ENCODE measurements around the gene KIRREL3. TPM values are rescaled to one million over a fixed set of nuclear protein-coding genes. Genes with fewer than 3 reads are reported as not detected.

KIRREL3 gene
- total RNA-seq, 1 donor from 2014 or later: 0.38 TPM

DNA sequence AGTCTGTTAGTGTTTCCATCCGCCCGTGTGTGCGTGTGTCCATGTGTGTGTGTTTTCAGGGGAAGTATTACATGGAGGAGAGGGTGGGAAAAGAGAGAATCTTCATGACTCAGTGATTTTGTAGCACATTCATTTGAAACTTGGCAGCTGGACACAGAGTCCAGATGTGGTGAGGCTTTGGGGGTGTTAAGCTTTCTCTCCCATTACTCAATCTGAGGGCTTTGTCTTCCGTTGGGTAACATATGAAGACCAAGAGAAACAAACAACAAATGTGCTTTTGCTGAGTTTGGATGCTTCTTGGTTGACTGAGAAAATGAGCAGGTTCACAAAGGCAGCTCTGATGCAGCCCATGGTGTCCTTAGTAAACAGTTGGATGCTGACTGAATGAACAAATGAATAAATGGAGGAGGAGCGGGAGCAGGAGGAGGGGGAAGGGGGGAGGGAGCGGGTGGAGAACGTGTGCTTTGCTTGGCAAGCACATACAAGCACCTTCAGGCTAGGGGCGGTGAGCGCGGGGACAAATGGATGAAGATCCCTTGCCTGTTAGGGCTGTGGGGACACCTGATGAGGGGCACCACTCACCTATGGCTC is 540.8 kb downstream of the KIRREL3 start:
- Mint-ChIP-seq H3K36me3 (ENCODE audit: low read depth, unreplicated experiment) (no peaks in the 10 kb centered on the region), H3K4me1 (ENCODE audit: unreplicated experiment) (no peaks in the 10 kb centered on the region), H3K27me3 (ENCODE audit: unreplicated experiment) (peaks cover 6% of the 10 kb centered on the region), H3K27ac (ENCODE audit: unreplicated experiment) (no peak overlapping the region), H3K4me3 (ENCODE audit: unreplicated experiment) (no peak overlapping the region), H3K9me3 (ENCODE audit: unreplicated experiment) (no peaks in the 10 kb centered on the region)
- TF ChIP-seq, protein P1, sequence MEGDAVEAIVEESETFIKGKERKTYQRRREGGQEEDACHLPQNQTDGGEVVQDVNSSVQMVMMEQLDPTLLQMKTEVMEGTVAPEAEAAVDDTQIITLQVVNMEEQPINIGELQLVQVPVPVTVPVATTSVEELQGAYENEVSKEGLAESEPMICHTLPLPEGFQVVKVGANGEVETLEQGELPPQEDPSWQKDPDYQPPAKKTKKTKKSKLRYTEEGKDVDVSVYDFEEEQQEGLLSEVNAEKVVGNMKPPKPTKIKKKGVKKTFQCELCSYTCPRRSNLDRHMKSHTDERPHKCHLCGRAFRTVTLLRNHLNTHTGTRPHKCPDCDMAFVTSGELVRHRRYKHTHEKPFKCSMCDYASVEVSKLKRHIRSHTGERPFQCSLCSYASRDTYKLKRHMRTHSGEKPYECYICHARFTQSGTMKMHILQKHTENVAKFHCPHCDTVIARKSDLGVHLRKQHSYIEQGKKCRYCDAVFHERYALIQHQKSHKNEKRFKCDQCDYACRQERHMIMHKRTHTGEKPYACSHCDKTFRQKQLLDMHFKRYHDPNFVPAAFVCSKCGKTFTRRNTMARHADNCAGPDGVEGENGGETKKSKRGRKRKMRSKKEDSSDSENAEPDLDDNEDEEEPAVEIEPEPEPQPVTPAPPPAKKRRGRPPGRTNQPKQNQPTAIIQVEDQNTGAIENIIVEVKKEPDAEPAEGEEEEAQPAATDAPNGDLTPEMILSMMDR (IDR thresholded peaks at IDR 0.05; ENCODE audit: unreplicated experiment): no peak
- DNase-seq (ENCODE audit: low spot score): no peak

- Mint-ChIP-seq H3K27ac (ENCODE audit: unreplicated experiment) (no peak overlapping the region), H3K4me1 (ENCODE audit: unreplicated experiment) (no peaks in the 10 kb centered on the region), H3K36me3 (ENCODE audit: low read depth, unreplicated experiment) (no peaks in the 10 kb centered on the region), H3K4me3 (ENCODE audit: unreplicated experiment) (no peak overlapping the region), H3K9me3 (ENCODE audit: unreplicated experiment) (no peaks in the 10 kb centered on the region), H3K27me3 (ENCODE audit: unreplicated experiment) (peaks cover 6% of the 10 kb centered on the region)
- DNase-seq (ENCODE audit: low spot score): no peak
- TF ChIP-seq, protein P1 (IDR thresholded peaks at IDR 0.05; ENCODE audit: unreplicated experiment): no peak
These were observed 542.8 kb downstream of the KIRREL3 start for GRCh38 chr11:126457817-126458216.

DNA sequence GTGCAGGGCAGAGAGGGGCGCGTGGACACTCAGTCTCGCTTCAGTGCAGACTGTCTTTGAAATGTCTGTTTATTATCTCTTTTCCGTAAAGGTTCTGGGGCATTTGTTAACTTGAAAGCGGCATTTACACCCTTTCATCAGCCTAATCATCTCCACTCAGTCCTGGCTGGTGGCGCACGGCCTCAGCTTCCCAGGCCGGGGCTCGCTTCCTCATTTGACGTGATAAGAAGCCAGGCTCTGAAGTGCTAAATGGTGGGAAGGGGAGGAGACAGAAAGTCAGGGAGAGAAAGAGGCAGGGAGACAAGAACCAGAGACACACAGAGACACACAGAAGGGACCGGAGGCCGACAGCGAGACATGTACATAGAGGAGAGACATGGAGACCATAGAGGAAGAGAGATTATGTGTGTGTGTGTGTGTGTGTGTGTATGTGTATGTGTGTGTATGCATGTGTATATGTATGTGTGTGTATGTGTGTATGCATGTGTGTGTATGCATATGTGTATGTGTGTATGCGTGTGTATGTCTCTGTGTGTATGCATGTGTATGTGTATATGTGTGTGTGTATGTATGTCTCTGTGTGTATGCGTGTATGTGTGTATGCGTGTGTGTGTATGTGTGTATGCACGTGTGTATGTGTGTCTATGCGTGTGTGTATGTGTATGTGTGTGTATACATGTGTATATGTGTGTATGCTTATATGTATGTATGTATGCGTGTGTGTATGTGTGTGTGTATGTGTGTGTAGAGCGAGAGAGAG is 543.6 kb downstream of the KIRREL3 start:
- Mint-ChIP-seq H3K36me3 (ENCODE audit: low read depth, unreplicated experiment) (no peaks in the 10 kb centered on the region), H3K27me3 (ENCODE audit: unreplicated experiment) (peaks cover 6% of the 10 kb centered on the region), H3K27ac (ENCODE audit: unreplicated experiment) (no peak overlapping the region), H3K9me3 (ENCODE audit: unreplicated experiment) (no peaks in the 10 kb centered on the region), H3K4me3 (ENCODE audit: unreplicated experiment) (no peak overlapping the region), H3K4me1 (ENCODE audit: unreplicated experiment) (no peaks in the 10 kb centered on the region)
- no peak for DNase-seq (ENCODE audit: low spot score)
- TF ChIP-seq, protein P1 (IDR thresholded peaks at IDR 0.05; ENCODE audit: unreplicated experiment): no peak

GRCh38 chr11:126456089-126456488 is 544.5 kb downstream of the KIRREL3 start:
- DNase-seq (ENCODE audit: low spot score): no peak
- TF ChIP-seq, protein P1 (IDR thresholded peaks at IDR 0.05; ENCODE audit: unreplicated experiment): no peak
- no peaks in the 10 kb centered on the region for H3K9me3 Mint-ChIP-seq (ENCODE audit: unreplicated experiment)
- H3K27ac Mint-ChIP-seq (ENCODE audit: unreplicated experiment): no peak overlapping the region
- no peaks in the 10 kb centered on the region for H3K4me1 Mint-ChIP-seq (ENCODE audit: unreplicated experiment)
- no peaks in the 10 kb centered on the region for H3K36me3 Mint-ChIP-seq (ENCODE audit: low read depth, unreplicated experiment)
- H3K4me3 Mint-ChIP-seq (ENCODE audit: unreplicated experiment): no peak overlapping the region
- peaks cover 10% of the 10 kb centered on the region for H3K27me3 Mint-ChIP-seq (ENCODE audit: unreplicated experiment)
